ENCODE measurements around the gene GATB.
A peak's percentile ranks its signal among the peaks of the same experiment; 100 is the strongest.
"Not testable (repeated sequence)": the region's sequence is repeated elsewhere in the genome, so short reads cannot be mapped to it uniquely, and the experiment has no call there.

GATB gene

GRCh38 chr4:151784706-151785105 is 23.9 kb upstream of the GATB start:
- DNase-seq (ENCODE audit: low spot score) = no peak

GRCh38 chr4:151783867-151784266 is 23.1 kb upstream of the GATB start:
- DNase-seq (ENCODE audit: low spot score) = no peak

- no peak for DNase-seq (ENCODE audit: low spot score)
Measured at GRCh38 chr4:151782296-151782695, 21.5 kb upstream of the GATB start.

- DNase-seq (ENCODE audit: low spot score) = no peak
Measured at GRCh38 chr4:151781026-151781425, 20.2 kb upstream of the GATB start.

- no peak for DNase-seq (ENCODE audit: low spot score)
Measured at GRCh38 chr4:151777471-151777870, 16.7 kb upstream of the GATB start.

- no peak for DNase-seq (ENCODE audit: low spot score)
Measured at GRCh38 chr4:151774324-151774723, 13.5 kb upstream of the GATB start.

GRCh38 chr4:151772274-151772673 is 11.5 kb upstream of the GATB start:
- no peak for DNase-seq (ENCODE audit: low spot score)

- DNase-seq (ENCODE audit: low spot score) = no peak
Measured at GRCh38 chr4:151771664-151772063, 10.9 kb upstream of the GATB start.

GRCh38 chr4:151770154-151770553 is 9.3 kb upstream of the GATB start:
- DNase-seq (ENCODE audit: low spot score) = no peak

- DNase-seq (ENCODE audit: low spot score) = no peak
Measured at GRCh38 chr4:151768835-151769234, 8.0 kb upstream of the GATB start.

- DNase-seq (ENCODE audit: low spot score) = peak; percentile 15
Measured at GRCh38 chr4:151766691-151767090, 5.9 kb upstream of the GATB start.

GRCh38 chr4:151760002-151760401 is 805 bp downstream of the GATB start:
- DNase-seq (ENCODE audit: low spot score) = no peak

- DNase-seq (ENCODE audit: low spot score) = no peak
Measured at GRCh38 chr4:151753056-151753455, 7.8 kb downstream of the GATB start.

- no peak for DNase-seq (ENCODE audit: low spot score)
Measured at GRCh38 chr4:151750156-151750555, 10.7 kb downstream of the GATB start.

- no peak for DNase-seq (ENCODE audit: low spot score)
Measured at GRCh38 chr4:151745481-151746231, 15.2 kb downstream of the GATB start.

GRCh38 chr4:151744614-151745013 is 16.2 kb downstream of the GATB start:
- DNase-seq (ENCODE audit: low spot score) = no peak

GRCh38 chr4:151743894-151744293 is 16.9 kb downstream of the GATB start:
- DNase-seq (ENCODE audit: low spot score) = no peak

GRCh38 chr4:151743128-151743854 is 17.5 kb downstream of the GATB start:
- no peak for DNase-seq (ENCODE audit: low spot score)

GRCh38 chr4:151738720-151739517 is 21.9 kb downstream of the GATB start:
- no peak for DNase-seq (ENCODE audit: low spot score)

GRCh38 chr4:151736852-151737251 is 24.0 kb downstream of the GATB start:
- DNase-seq (ENCODE audit: low spot score) = not testable (repeated sequence)

GRCh38 chr4:151736361-151736760 is 24.4 kb downstream of the GATB start:
- DNase-seq (ENCODE audit: low spot score) = no peak

- not testable (repeated sequence) for DNase-seq (ENCODE audit: low spot score)
Measured at GRCh38 chr4:151731670-151732069, 29.1 kb downstream of the GATB start.
